Sigmoid colon (tissue), 7 donors: ENCODE data around the gene TP53I11. TPM values are rescaled to one million over a fixed set of nuclear protein-coding genes. Genes with fewer than 3 reads are reported as not detected.

Source experiments
- DNase-seq: peaks from one replicate; pipeline ENCODE4 v3.0.0-alpha.2; 2019
- H3K27ac ChIP-seq, 4 donors: fragments of 200-600 bp; sonication (generic); one replicate each; pipeline ENCODE4 v1.5.1; 2016 to 2019; ENCODE audit warnings: mild to moderate bottlenecking in 1 of 4
- H3K27me3 ChIP-seq, 3 donors: fragments of 200-600 bp; sonication (generic); one replicate each; pipeline ENCODE4 v1.5.1; 2019; ENCODE audit warnings: mild to moderate bottlenecking in 1 of 3
- H3K36me3 ChIP-seq, 4 donors: fragments of 200-600 bp; sonication (generic); one replicate each; pipeline ENCODE4 v1.5.1; 2016 to 2019
- H3K4me1 ChIP-seq, 4 donors: fragments of 200-600 bp; sonication (generic); one replicate each; pipeline ENCODE4 v1.5.1; 2017 to 2019
- H3K4me3 ChIP-seq, 4 donors: fragments of 200-600 bp; sonication (generic); one replicate each; pipeline ENCODE4 v1.5.1; 2017 to 2019; ENCODE audit warnings: mild to moderate bottlenecking in 2 of 4, moderate library complexity in 1 of 4
- H3K9me3 ChIP-seq, 4 donors: fragments of 200-600 bp in 3 of 4; sonication (generic) in 3 of 4; one replicate each; pipeline versions ENCODE4 v1.5.1 to v1.6.1; 2013 to 2019
- CTCF ChIP-seq, 4 experiments: fragments of 450-650 bp in 3 of 4; fragments of 200-600 bp in 1 of 4; IDR thresholded peaks; one replicate each; pipeline ENCODE4 v1.5.1; 2016 to 2019; ENCODE audit warnings: antibody characterized with exemption in 4 of 4, mild to moderate bottlenecking in 3 of 4, moderate library complexity in 2 of 4
- EP300 ChIP-seq, 4 donors: sonication (generic); formaldehyde crosslinking; IDR thresholded peaks; one replicate each; pipeline ENCODE4 v1.6.1; 2017; ENCODE audit warnings: antibody characterized with exemption in 4 of 4
- POLR2A ChIP-seq, 2 donors: fragments of 450-650 bp; IDR thresholded peaks; one replicate each; pipeline ENCODE4 v1.6.1; 2016; ENCODE audit warnings: antibody characterized with exemption in 2 of 2, mild to moderate bottlenecking in 2 of 2, moderate library complexity in 2 of 2
- POLR2AphosphoS5 ChIP-seq, 4 donors: sonication (generic); formaldehyde crosslinking; IDR thresholded peaks; one replicate each; pipeline ENCODE4 v1.6.1; 2017; ENCODE audit warnings: antibody characterized with exemption in 4 of 4
- WGBS, 2 donors: extraction: QIAGEN DNeasy Blood & Tissue Kit; methylation state at CpG; one replicate each; pipeline ENCODE4 v1.1.7; 2013; 5-methylcytosine and 5-hydroxymethylcytosine counted together
- intact Hi-C: fragments of 100-400 bp; cut with DNase I; formaldehyde crosslinking; loops from one replicate; pipeline ENCODE4 v1.15.1; 2023
- polyA plus RNA-seq, 3 donors: library from polyadenylated mRNA; stranded (reverse); fragments of 200-250 nt; gene quantifications; one replicate each; pipeline ENCODE4 v1.2.3, GENCODE V29; 2013
- total RNA-seq, 4 donors: library from RNA; depleted of rRNA; stranded (reverse); fragments of >200 nt; gene quantifications; one replicate each; pipeline ENCODE4 v1.1.0, GENCODE V29; 2016
- donor health status: healthy with polysubstance abuse.
- donor health status: Bipolar disorder and iron deficiency.
- donor health status: healthy.

Gene TP53I11
- total and polyA plus RNA-seq, 7 donors = 12.0 to 67.0 (median 17.9) TPM

GRCh38 chr11:44957776-44958564 is 7.3 kb upstream of the TP53I11 start:
- 45 to 70% methylated on average over 8 of the region's 8 CpGs for WGBS, 2 donors
- peaks cover 0 to 15% (median 0%) of the 10 kb centered on the region in 3 donors for H3K27me3 ChIP-seq
- no peak for TF ChIP-seq EP300 (IDR thresholded peaks at IDR 0.05)
- no peak for TF ChIP-seq CTCF (IDR thresholded peaks at IDR 0.05)
- no peak for TF ChIP-seq POLR2AphosphoS5 (IDR thresholded peaks at IDR 0.05)
- TF ChIP-seq POLR2A (IDR thresholded peaks at IDR 0.05) = no peak
- no peaks in the 10 kb centered on the region for H3K9me3 ChIP-seq
- H3K4me3 ChIP-seq = no peak overlapping the region
- peaks cover 0 to 11% (median 4%) of the 10 kb centered on the region in 4 donors for H3K4me1 ChIP-seq
- H3K27ac ChIP-seq = no peak overlapping the region
- no peak for DNase-seq
- no peaks in the 10 kb centered on the region for H3K36me3 ChIP-seq
- intact Hi-C loops = no loop called here

- intact Hi-C loops = no loop called here
- Histone ChIP-seq H3K36me3 (no peaks in the 10 kb centered on the region), H3K4me3 (no peak overlapping the region), H3K27me3 (peaks cover 0 to 15% (median 0%) of the 10 kb centered on the region in 3 donors), H3K4me1 (peaks cover 0 to 11% (median 4%) of the 10 kb centered on the region in 4 donors), H3K9me3 (no peaks in the 10 kb centered on the region), H3K27ac (peak overlapping the region in 1 of 4 donors; percentile 16)
- 11 to 57% methylated on average over 35 of the region's 35 CpGs for WGBS, 2 donors
- TF ChIP-seq POLR2A (IDR thresholded peaks at IDR 0.05) (no peak), CTCF (IDR thresholded peaks at IDR 0.05) (no peak), POLR2AphosphoS5 (IDR thresholded peaks at IDR 0.05) (no peak), EP300 (IDR thresholded peaks at IDR 0.05) (no peak)
- DNase-seq = no peak
Observed at GRCh38 chr11:44957040-44957515, 6.4 kb upstream of the TP53I11 start.

- Histone ChIP-seq H3K27me3 (peaks cover 0 to 15% (median 0%) of the 10 kb centered on the region in 3 donors), H3K4me1 (peaks cover 0 to 18% (median 9%) of the 10 kb centered on the region in 4 donors), H3K4me3 (no peak overlapping the region), H3K36me3 (no peaks in the 10 kb centered on the region), H3K27ac (peak overlapping the region in 2 of 4 donors; percentile 16), H3K9me3 (no peaks in the 10 kb centered on the region)
- TF ChIP-seq POLR2AphosphoS5 (IDR thresholded peaks at IDR 0.05) (peak in 2 of 4 donors; percentile 5 to 46), CTCF (IDR thresholded peaks at IDR 0.05) (no peak), EP300 (IDR thresholded peaks at IDR 0.05) (no peak), POLR2A (IDR thresholded peaks at IDR 0.05) (no peak)
- intact Hi-C loops = no loop called here
- WGBS, 2 donors = 46 to 50% methylated on average over 5 of the region's 5 CpGs
- peak; percentile 90 for DNase-seq
Observed at GRCh38 chr11:44955015-44955738, 4.5 kb upstream of the TP53I11 start.

GRCh38 chr11:44954051-44954906 is 3.6 kb upstream of the TP53I11 start:
- Histone ChIP-seq H3K4me3 (no peak overlapping the region), H3K27ac (peak overlapping the region in 1 of 4 donors; percentile 16), H3K27me3 (peaks cover 0 to 15% (median 0%) of the 10 kb centered on the region in 3 donors), H3K36me3 (no peaks in the 10 kb centered on the region), H3K4me1 (peaks cover 0 to 27% (median 16%) of the 10 kb centered on the region in 4 donors), H3K9me3 (no peaks in the 10 kb centered on the region)
- DNase-seq = no peak
- intact Hi-C loops = no loop called here
- 78 to 83% methylated on average over 12 of the region's 12 CpGs for WGBS, 2 donors
- TF ChIP-seq CTCF (IDR thresholded peaks at IDR 0.05) (no peak), POLR2A (IDR thresholded peaks at IDR 0.05) (no peak), EP300 (IDR thresholded peaks at IDR 0.05) (no peak), POLR2AphosphoS5 (IDR thresholded peaks at IDR 0.05) (no peak)
